ENCODE results near the gene TDRD7. TPM values are rescaled to one million over a fixed set of nuclear protein-coding genes. Genes with fewer than 3 reads are reported as not detected.

Gene TDRD7
- total and polyA plus RNA-seq, 9 of the 15 experiments (the other 6 are each of a cell fraction or from before 2014, with no cell fraction given), result 2.2 to 7.7 (median 5.2) TPM

- no TSS peak for BruUV-seq (replicated peaks)
- CTCF ChIA-PET (ENCODE audit: low intra/inter-chr PET ratio), result no interaction called here
- in situ Hi-C loops (cut with MboI), result no loop called here
- TF ChIP-seq PBX2 (CRISPR knock-in tag; IDR thresholded peaks at IDR 0.05; ENCODE audit: low read depth) (no peak), PBX2 (tag; conservative IDR thresholded peaks at IDR 0.05; ENCODE audit: low read depth) (no peak), CSDE1 (IDR thresholded peaks at IDR 0.05) (no peak), GTF2E2 (tag; IDR thresholded peaks at IDR 0.05) (no peak), ID3 (CRISPR knock-in tag; IDR thresholded peaks at IDR 0.05) (no peak), ID3 (tag; IDR thresholded peaks at IDR 0.05) (no peak), GMEB1 (CRISPR knock-in tag; IDR thresholded peaks at IDR 0.05) (no peak), TOE1 (IDR thresholded peaks at IDR 0.05; ENCODE audit: borderline replicate concordance) (no peak), TOE1 (CRISPR knock-in tag; IDR thresholded peaks at IDR 0.05; ENCODE audit: borderline replicate concordance, low read depth) (no peak), ZNF347 (CRISPR knock-in tag; IDR thresholded peaks at IDR 0.05; ENCODE audit: low read depth) (no peak), ZNF324 (CRISPR knock-in tag; IDR thresholded peaks at IDR 0.05) (no peak), LEF1 (IDR thresholded peaks at IDR 0.05) (no peak), PTRF (tag; IDR thresholded peaks at IDR 0.05) (no peak), HLTF (IDR thresholded peaks at IDR 0.05) (no peak), CHD2 (IDR thresholded peaks at IDR 0.05; ENCODE audit: low read depth, low read length) (no peak), RFX7 (CRISPR knock-in tag; IDR thresholded peaks at IDR 0.05) (no peak), POLR2B (IDR thresholded peaks at IDR 0.05; ENCODE audit: low read depth, partially characterized antibody) (no peak), ELK1 (CRISPR knock-in tag; IDR thresholded peaks at IDR 0.05) (no peak), DNMT1 (IDR thresholded peaks at IDR 0.05) (no peak)
These were observed 120.0 kb downstream of the TDRD7 start for GRCh38 chr9:97531888-97532376.

More at GRCh38 chr9:97531888-97532376, 120.0 kb downstream of the TDRD7 start:
- Histone ChIP-seq H2AFZ (ENCODE audit: low read depth, low read length) (no peak overlapping the region), H3K27me3 (ENCODE audit: control insufficient read depth in 2 of 2, insufficient read depth in 2 of 2, low read length in 2 of 2) (no peaks in the 10 kb centered on the region), H3K9me1 (ENCODE audit: control insufficient read depth, insufficient read depth, low read length) (no peaks in the 10 kb centered on the region), H4K20me1 (replicated peaks; ENCODE audit: control insufficient read depth, insufficient read depth, low read length) (peaks cover under 1% of the 10 kb centered on the region; the same call in 1 of the 2 replicates), H3K4me1 (replicated peaks in 1 of 2; ENCODE audit: control insufficient read depth in 2 of 2, insufficient read depth in 2 of 2, low read length in 2 of 2) (no peaks in the 10 kb centered on the region), H3K36me3 (ENCODE audit: control insufficient read depth, insufficient read depth, low read length) (peaks cover 64% of the 10 kb centered on the region), H3K79me2 (ENCODE audit: control insufficient read depth, insufficient read depth, low read length) (no peaks in the 10 kb centered on the region), H3K4me3 (no peak overlapping the region), H3K4me2 (ENCODE audit: insufficient read depth, low read length) (no peak overlapping the region), H3K27ac (ENCODE audit: extremely low read depth, low read depth, low read length) (no peak overlapping the region), H3K9ac (ENCODE audit: insufficient read depth in 1 of 2, low read depth in 2 of 2, low read length in 2 of 2) (no peak overlapping the region), H3K9me3 (replicated peaks; ENCODE audit: control insufficient read depth, insufficient read depth, low read depth, low read length) (no peaks in the 10 kb centered on the region)
- ATAC-seq (no peak), FAIRE-seq (no peak), DNase-seq (ENCODE audit: extremely low read depth in 1 of 4, low spot score in 3 of 4) (no peak)
- intact Hi-C loops (cut with micrococcal nuclease), result no loop called here
- 92% methylated on average over 9 of the region's 9 CpGs for WGBS (ENCODE audit: insufficient coverage, low coverage, missing lambda C conversion rate)
- POLR2A ChIA-PET, result no interaction called here

All from K562 (cell line).